Measurements from ENCODE around the gene ODAD4.

The ODAD4 gene

GRCh38 chr17:41906465-41907184 lies 23.8 kb upstream of the ODAD4 start:
- no peak overlapping the region for H3K4me3 ChIP-seq
- no peak for DNase-seq (ENCODE audit: low spot score)
- H3K27ac ChIP-seq, result no peak overlapping the region
- no peak for TF ChIP-seq CTCF (IDR thresholded peaks at IDR 0.05)

GRCh38 chr17:41907185-41907556 lies 23.2 kb upstream of the ODAD4 start:
- DNase-seq (ENCODE audit: low spot score), result no peak

GRCh38 chr17:41907633-41908539 lies 22.5 kb upstream of the ODAD4 start:
- no peak for DNase-seq (ENCODE audit: low spot score)
- H3K4me3 ChIP-seq, result no peak overlapping the region
- TF ChIP-seq CTCF (IDR thresholded peaks at IDR 0.05), result no peak
- no peak overlapping the region for H3K27ac ChIP-seq

More at GRCh38 chr17:41907185-41907556, 23.2 kb upstream of the ODAD4 start:
- no peak for TF ChIP-seq CTCF (IDR thresholded peaks at IDR 0.05)
- H3K4me3 ChIP-seq, result no peak overlapping the region
- no peak overlapping the region for H3K27ac ChIP-seq

GRCh38 chr17:41909088-41909487 lies 21.3 kb upstream of the ODAD4 start:
- TF ChIP-seq CTCF (IDR thresholded peaks at IDR 0.05), result no peak
- Histone ChIP-seq H3K27ac (no peak overlapping the region), H3K4me3 (no peak overlapping the region)
- DNase-seq (ENCODE audit: low spot score), result no peak

GRCh38 chr17:41910701-41911391 lies 19.6 kb upstream of the ODAD4 start:
- DNase-seq (ENCODE audit: low spot score), result no peak

GRCh38 chr17:41912925-41913324 lies 17.5 kb upstream of the ODAD4 start:
- Histone ChIP-seq H3K4me3 (no peak overlapping the region), H3K27ac (no peak overlapping the region)
- no peak for TF ChIP-seq CTCF (IDR thresholded peaks at IDR 0.05)
- DNase-seq (ENCODE audit: low spot score), result no peak

More at GRCh38 chr17:41910701-41911391, 19.6 kb upstream of the ODAD4 start:
- Histone ChIP-seq H3K27ac (no peak overlapping the region), H3K4me3 (no peak overlapping the region)
- TF ChIP-seq CTCF (IDR thresholded peaks at IDR 0.05), result no peak
